ENCODE measurements around the gene B3GNT4.
"Not testable (repeated sequence)": the region's sequence is repeated elsewhere in the genome, so short reads cannot be mapped to it uniquely, and the experiment has no call there.

B3GNT4 gene

GRCh38 chr12:122203301-122204166, at the start of gene B3GNT4:
Gene B3GNT4, plus strand, starts transcription at chr12:122203709. Its CDS starts 910 bp downstream, at chr12:122204619.
- no peak for DNase-seq

- DNase-seq, result no peak
Measured at GRCh38 chr12:122155705-122156104, 47.8 kb upstream of the B3GNT4 start.

DNA sequence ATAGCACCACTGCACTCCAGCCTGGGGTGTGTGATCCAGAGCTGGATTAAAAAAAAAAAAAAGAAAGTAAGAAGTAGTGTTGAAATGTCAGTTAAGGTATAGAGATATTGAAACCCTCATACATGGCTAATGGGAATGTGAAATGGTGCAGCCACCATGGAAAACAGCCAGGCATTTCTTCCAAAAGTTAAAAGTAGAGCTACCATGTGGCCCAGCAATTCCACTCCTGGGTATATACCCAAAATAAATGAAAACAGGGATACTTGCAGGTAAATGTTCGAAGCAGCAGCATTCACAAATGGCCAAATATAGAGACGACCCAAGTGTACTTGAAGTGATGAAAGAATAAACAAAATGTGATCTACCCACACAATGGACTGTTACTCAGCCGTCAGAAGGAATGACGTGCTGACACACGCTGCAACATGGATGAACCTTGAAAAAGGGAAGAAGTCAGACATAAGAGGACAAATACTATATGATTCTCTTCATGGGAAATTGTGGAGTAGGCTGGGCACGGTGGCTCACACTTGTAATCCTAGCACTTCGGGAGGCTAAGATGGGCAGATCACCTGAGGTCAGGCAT, 44.7 kb upstream of the B3GNT4 start:
- DNase-seq, result no peak

GRCh38 chr12:122159882-122160281, 43.6 kb upstream of the B3GNT4 start:
- no peak for DNase-seq

- DNase-seq, result no peak
Measured at GRCh38 chr12:122160761-122161160, 42.7 kb upstream of the B3GNT4 start.

- no peak for DNase-seq
Measured at GRCh38 chr12:122161682-122162081, 41.8 kb upstream of the B3GNT4 start.

GRCh38 chr12:122162976-122163375, 40.5 kb upstream of the B3GNT4 start:
- DNase-seq, result no peak

GRCh38 chr12:122166422-122167349, 36.8 kb upstream of the B3GNT4 start:
- peak; percentile 51 for DNase-seq

- DNase-seq, result no peak
Measured at GRCh38 chr12:122167356-122167925, 36.1 kb upstream of the B3GNT4 start.

- DNase-seq, result no peak
Measured at GRCh38 chr12:122168492-122168891, 35.0 kb upstream of the B3GNT4 start.

- no peak for DNase-seq
Measured at GRCh38 chr12:122171399-122171798, 32.1 kb upstream of the B3GNT4 start.

- no peak for DNase-seq
Measured at GRCh38 chr12:122172262-122172939, 31.1 kb upstream of the B3GNT4 start.

GRCh38 chr12:122174155-122174845, 29.2 kb upstream of the B3GNT4 start, which contains the start of gene IL31:
Gene IL31, minus strand, starts transcription at chr12:122174221. Its CDS starts 49 bp downstream, at chr12:122174172.
- DNase-seq, result no peak

- DNase-seq, result not testable (repeated sequence)
Measured at GRCh38 chr12:122176473-122176872, 27.0 kb upstream of the B3GNT4 start.

- peak; percentile 89 for DNase-seq
Measured at GRCh38 chr12:122182887-122183587, 20.5 kb upstream of the B3GNT4 start, which contains the start of gene LRRC43. Gene LRRC43, plus strand, starts transcription at chr12:122183123. Its CDS starts 22 bp downstream, at chr12:122183145.

GRCh38 chr12:122183588-122183940, 19.9 kb upstream of the B3GNT4 start:
- DNase-seq, result no peak

GRCh38 chr12:122184517-122184916, 19.0 kb upstream of the B3GNT4 start:
- DNase-seq, result no peak

DNA sequence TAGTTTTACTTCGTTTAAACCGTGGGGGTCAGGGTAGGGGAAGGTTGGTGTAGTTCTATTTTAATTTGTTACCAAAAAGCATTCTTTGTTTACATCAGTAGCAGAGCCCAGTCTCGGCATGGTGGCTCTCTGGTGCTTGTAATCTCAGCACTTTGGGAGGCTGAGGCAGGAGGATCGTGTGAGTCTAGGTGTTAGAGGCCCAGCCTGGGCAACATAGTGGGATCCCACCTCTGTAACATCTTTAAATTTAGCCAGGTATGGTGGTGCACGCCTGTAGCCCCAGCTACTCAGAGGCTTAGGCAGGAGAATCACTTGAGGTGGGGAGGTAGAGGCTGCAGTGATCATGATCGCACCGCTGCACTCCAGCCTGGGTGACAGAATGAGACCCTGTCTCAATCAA, 18.4 kb upstream of the B3GNT4 start:
- DNase-seq, result no peak

DNA sequence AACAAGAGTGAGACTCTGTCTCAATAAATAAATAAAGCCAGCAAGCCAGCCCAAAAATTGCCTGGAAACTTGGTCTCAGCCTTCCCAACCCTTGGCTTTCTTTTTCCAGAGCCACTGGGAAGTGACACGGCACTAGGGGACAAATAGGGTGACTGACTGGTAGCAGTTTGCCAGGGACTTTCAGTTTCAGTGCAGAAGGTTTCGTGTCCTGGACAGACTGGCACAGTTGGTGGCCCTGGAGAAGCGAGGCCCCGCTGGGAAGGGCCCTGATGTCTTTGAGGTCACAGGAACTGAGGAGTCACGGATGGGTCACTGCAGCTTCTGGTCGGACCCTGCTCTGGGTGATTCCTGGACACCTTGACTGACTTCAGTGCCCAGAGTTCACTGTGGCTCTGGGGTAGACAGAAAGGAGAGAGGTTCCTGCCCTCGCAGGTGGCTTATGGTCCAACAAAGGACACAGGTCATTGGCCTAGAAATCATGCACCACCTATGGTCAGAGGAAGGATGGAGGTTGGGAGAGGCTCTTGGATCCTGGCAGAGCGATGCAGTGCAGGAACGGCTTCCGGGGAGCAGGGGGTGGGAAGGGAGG, 17.9 kb upstream of the B3GNT4 start:
- DNase-seq, result no peak

- no peak for DNase-seq
Measured at GRCh38 chr12:122187466-122187865, 16.0 kb upstream of the B3GNT4 start.

Measured in NCI-H524 treated with DMSO at 0.1 percent for 48 hours (cell line).